ENCODE data around the gene VAT1.

DNA sequence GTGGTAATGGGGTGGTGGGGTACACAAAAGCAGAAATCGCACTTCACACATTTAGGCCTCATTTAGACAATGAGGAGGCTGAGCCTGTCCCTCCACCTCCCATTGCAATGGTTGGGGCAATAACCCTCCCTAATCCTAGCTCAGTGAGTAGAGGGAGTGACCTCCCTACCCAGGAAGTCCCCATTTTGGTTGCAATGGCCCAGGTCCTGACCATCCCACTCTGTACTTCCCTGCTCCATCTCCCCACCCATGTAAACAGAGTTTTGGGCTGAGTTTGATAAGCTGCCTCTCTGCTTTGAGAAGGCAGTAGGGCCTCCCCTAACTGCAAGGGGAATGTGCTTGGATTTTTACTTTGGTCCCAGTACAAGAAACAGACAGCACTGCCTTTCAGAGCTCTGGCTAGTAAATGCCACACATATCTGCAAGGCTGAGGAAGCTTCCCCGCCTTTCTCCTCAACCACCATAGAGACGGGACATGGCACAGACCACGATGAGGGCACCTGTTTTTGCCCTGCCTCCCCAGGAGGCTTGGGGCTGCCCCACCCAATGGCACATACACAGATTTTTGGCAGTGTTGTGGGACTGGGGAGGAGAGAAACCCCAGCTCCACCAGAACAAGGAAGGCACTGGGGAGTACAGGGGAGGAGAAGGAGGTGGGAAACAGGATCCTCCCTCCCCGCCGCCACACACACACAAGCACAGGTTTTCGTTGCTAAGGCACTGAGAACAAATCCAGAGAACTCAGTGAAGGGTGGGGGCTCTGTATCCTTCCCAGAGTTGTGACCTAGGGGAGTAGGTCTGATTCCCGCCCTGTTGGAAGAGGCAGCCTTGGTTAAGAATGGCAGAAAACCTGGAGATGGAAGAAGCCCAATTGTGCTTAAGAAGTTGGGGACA is 7.3 kb downstream of the VAT1 start:
- no peak for TF ChIP-seq EZH2phosphoT487 (IDR thresholded peaks at IDR 0.05; ENCODE audit: insufficient read depth, low read depth)
- no peak for TF ChIP-seq EZH2 (IDR thresholded peaks at IDR 0.05; ENCODE audit: insufficient read depth, poor library complexity, severe bottlenecking)
